Stimulated activated CD4-positive, alpha-beta T cell treated with anti-CD3 and anti-CD28 coated beads, TNF-alpha, amount 100 ng/mL, for 1 hour (primary cell): ENCODE measurements around the gene PRSS53.
"Not testable (repeated sequence)": the region's sequence is repeated elsewhere in the genome, so short reads cannot be mapped to it uniquely, and the experiment has no call there.

ENCODE experiments used
- DNase-seq, 3 donors: peaks; one replicate each; pipeline ENCODE4 v3.0.0-alpha.2; 2020; ENCODE audit warnings: low read depth in 3 of 3, low spot score in 1 of 3

The PRSS53 gene

GRCh38 chr16:31118223-31119155 is 29.7 kb upstream of the PRSS53 start:
- no peak for DNase-seq

- peak; percentile 89 to 91 (median 91) for DNase-seq
Measured at GRCh38 chr16:31117384-31118222, 28.9 kb upstream of the PRSS53 start, which contains the start of gene KAT8. Gene KAT8, plus strand, starts transcription at chr16:31117664. Its CDS starts 18 bp downstream, at chr16:31117682.

- no peak for DNase-seq
Measured at GRCh38 chr16:31114468-31114867, 25.7 kb upstream of the PRSS53 start.

GRCh38 chr16:31113121-31114120 is 24.7 kb upstream of the PRSS53 start:
- no peak for DNase-seq

- DNase-seq, result no peak
Measured at GRCh38 chr16:31112711-31113110, 24.0 kb upstream of the PRSS53 start.

GRCh38 chr16:31111881-31112466 is 23.2 kb upstream of the PRSS53 start:
- no peak for DNase-seq

- no peak for DNase-seq
Measured at GRCh38 chr16:31110106-31111034, 21.6 kb upstream of the PRSS53 start.

- no peak for DNase-seq
Measured at GRCh38 chr16:31109622-31110021, 20.9 kb upstream of the PRSS53 start.

- no peak for DNase-seq
Measured at GRCh38 chr16:31108794-31109558, 20.2 kb upstream of the PRSS53 start.

GRCh38 chr16:31108035-31108793 is 19.5 kb upstream of the PRSS53 start, which contains the start of gene BCKDK:
Gene BCKDK, plus strand, starts transcription at chr16:31108386. Its CDS starts 838 bp downstream, at chr16:31109224.
- peak in 2 of 3 donors; percentile 19 to 63 for DNase-seq

GRCh38 chr16:31107465-31107867 is 18.7 kb upstream of the PRSS53 start:
- DNase-seq, result no peak

- DNase-seq, result no peak
Measured at GRCh38 chr16:31106509-31107464, 18.0 kb upstream of the PRSS53 start.

GRCh38 chr16:31105677-31106213 is 17.0 kb upstream of the PRSS53 start:
- peak; percentile 19 to 82 (median 44) for DNase-seq

- not testable (repeated sequence) for DNase-seq
Measured at GRCh38 chr16:31100876-31101641, 12.3 kb upstream of the PRSS53 start.
